ENCODE measurements around the gene L1CAM.

Gene L1CAM

DNA sequence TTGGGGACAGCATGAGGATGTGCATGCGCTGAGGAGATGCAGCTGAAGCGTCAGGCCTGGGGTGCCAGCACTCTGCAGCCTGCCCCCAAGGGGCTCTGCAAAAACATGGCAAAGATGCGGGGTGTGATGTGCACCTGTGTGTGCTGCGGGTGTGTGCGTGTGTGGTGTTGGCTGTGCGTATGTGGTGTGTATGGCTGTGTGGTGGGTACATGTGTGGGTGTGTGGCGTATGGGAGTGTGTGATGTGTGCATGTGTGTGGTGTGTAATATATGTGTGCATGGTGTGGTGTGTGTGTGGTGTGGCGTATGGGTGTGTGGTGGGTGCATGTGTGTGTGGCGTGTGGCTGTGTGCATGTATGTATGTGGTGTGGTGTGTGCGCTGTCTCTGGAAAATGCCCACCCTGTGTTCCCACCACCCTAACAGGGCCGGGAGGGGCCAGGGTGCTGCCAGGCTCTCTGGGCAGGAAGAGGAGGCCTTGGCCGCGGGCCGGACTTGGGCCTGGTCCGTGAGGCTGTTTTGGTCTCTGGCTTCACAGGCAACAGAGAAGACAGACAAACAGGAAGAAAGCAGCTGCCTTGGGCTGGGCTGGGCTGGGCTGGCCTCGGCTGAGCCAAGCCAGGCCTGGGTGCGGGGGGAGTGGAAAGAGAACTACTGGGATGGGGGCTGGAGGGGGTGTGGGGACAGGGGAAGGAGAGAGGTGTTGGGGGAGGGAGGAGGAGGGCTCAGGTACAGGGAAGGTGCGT lies 17.4 kb upstream of the L1CAM start:
- DNase-seq, result no peak

DNA sequence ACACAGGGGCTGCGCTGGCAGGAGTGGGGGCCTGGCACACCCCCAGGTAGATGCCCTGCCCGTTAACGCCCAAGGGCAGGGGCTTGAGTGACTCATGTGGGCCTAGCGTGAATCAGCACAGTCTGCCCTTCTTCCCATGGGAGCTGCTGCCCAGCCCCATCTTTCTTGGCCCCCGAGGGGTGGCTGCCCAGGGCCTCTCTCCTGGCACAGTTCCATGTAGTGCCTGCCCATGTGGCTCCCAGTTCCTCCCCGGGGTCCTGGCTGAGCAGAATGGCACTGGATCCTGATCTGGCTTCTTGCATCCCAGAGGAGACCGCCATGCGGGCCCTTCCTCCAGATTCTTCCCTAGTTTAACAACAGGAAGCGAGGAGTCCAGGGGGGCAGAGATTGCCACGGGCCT lies 16.4 kb upstream of the L1CAM start:
- DNase-seq, result no peak

DNA sequence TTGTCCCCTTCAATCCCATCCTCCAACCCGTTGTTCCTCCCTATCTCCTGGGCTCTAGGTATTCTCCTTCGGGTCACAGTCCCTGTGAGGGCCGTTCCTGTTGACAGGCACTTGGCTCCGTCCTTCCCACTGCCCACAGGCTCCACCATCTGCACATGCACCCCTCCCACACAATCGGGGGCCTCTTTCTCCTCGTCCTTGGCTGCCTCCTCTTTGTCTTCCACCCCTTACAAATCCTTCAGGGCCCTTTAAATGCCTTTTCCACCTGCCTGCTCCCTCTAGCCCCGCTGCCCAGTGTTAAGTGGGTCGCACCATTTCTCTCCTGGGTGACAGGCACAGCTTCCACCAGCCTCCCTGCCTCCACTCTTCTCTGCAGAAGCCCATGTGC lies 15.8 kb upstream of the L1CAM start:
- no peak for DNase-seq

DNA sequence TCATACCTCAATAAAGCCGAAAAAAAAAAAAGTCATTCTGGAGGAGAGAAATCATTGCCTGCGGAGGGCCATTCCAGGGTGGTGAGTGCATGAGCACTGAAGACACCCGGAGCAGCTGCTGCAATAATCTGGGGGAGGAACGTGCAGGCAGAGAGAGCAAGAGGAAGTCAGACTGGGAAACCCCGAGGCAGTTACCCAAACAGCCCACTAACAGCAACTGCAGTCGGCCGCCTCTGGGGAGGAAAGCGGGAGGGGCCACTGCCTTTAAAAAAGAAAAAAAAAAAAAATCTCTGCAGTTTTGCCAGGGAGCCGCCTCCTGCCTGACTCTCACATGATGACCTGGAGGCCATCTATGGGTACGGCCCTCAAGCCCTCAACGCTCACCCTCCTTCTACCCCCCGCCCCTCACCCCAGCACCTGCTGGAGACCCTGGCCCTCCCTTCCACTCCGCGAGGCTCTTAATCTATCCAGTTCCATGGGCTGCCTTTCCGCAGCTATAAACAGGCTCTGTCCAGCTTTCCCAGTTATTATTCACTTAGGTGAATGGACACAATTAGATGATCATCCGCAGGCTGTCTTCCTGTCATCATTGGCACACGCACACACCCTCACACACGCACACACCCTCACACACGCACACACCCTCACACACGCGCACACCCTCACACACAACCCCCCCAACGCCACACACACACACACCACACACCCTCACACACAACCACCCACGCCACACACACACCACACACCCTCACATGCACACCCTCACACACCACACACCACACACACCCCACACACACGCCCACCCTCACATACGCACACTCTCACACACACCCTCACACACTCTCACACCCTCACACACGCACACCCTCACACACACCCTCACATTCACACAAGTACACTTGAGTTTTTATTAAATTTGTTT lies 15.1 kb upstream of the L1CAM start:
- peak; percentile 91 to 92 for DNase-seq

DNA sequence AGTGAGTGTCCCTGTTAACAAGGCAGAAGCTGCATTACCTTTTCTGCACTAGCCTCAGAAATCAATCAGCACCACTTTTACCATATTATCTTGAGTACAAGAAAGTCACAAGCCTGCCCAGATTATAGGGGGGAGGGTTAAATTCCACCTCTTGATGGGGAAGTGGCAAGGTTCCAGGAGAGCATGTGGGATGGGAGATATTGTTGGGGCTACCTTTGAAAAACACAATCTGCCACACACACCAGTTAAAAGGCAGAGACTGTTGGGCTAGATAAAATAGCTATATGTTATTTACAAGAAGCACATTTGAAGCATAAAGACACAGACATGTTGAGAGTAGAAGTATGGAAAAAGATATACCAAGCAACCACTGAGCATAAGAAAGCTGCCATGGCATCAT lies 11.9 kb upstream of the L1CAM start:
- DNase-seq, result no peak

DNA sequence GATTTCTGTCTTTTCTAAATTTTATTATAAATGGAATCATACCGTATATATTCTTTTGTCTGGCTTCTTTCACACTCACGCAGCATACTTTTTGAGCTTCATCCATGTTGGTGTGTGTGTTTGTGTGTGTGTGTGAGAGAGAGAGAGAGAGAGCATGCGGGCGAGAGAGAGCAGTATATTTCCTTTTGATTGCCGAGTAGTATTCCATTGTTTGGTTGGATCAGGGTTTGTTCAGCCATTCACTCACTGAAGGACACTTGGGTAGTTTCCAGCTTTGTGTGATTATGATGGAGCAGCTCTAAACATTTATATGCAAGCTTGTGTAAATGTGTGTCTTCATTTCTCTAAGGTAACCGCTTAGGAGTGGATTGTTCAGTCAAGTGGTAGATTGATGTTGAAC lies 3.1 kb upstream of the L1CAM start:
- no peak for DNase-seq

DNA sequence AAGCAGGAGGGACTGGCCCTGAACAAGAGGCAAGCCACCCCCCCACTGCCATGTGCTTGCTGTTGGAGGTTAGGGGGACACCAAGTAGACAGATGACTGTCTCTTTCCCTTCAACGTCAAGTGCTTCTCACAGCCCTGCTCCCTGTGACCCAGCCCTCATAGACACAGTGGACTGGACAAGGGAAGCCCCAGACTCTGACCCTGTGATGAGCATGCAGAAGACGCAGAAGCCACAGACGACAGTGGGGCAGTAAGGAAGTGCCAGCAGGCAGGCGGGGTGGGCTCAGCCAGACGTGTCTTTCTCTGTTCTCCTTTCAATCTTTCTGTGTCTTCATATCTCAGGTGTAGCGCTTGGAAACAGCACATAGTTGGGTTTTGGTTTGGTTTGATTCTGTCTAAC lies 2.4 kb upstream of the L1CAM start:
- no peak for DNase-seq

DNA sequence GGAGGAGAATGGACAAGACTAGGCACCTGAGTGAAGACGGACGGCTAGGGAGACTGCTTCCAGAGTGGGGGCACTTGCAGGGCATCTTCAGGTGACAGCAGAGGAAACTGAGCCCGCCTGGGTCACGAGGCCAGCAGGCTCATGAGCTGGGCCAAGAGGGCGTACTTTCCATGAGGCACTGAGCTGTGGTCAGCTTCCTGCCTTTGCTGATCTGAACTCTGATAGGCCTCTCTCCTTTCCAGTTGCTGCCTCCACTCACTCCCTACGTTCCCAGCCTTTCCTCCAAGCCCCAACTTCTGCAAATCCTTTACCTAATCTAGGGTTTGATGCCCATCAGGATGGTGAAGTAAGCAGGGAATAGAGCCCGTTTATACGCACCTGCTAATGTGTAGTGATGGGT lies 1.4 kb upstream of the L1CAM start:
- DNase-seq, result no peak

DNA sequence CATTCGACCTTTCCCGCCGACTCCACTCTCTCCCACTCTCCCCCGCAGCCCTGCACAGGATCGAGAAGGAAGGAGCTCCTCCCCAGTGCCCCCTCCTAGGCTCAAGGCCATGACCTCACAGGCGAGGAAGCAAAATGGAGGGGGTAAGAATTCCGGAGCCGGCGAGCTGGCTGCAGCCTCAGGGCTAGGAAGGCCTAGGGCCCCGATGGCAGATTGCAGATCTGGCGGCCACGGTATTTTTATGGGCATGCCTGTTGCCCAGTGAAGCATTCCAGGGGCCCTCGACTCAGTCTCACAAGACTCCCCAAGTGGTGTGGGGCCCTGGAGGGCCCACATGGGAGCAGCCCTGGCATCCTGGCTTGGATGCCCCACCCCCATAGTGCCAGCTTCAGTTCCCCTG lies 942 bp upstream of the L1CAM start:
- DNase-seq, result no peak

DNA sequence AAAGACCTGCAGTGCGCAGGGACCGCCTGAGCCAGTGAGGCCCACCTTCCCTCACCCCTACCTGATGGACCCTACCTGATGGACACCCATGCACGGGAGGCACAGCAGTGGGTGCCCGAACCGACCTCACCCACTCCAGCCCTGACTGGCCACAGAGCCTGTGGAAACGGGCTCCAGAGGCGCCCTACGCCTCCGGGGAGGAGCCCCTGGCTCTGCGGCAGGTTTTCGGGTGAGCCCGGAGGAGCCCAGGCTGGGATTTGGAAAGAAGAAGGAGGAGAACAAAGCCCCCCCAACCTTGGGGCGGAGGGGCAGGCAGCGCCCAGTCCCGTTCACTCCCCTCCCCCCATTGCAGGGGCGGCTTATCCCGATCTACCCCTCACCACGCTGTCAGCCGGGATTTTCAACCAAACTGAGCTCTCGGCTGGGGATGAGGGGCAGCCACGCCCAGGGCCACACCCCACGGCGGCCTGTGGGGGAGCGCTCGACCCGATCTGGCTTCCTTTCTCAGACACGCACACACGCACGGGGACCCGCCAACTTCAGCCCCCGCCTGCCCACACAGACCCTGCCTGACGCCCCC lies 675 bp downstream of the L1CAM start:
- no peak for DNase-seq

DNA sequence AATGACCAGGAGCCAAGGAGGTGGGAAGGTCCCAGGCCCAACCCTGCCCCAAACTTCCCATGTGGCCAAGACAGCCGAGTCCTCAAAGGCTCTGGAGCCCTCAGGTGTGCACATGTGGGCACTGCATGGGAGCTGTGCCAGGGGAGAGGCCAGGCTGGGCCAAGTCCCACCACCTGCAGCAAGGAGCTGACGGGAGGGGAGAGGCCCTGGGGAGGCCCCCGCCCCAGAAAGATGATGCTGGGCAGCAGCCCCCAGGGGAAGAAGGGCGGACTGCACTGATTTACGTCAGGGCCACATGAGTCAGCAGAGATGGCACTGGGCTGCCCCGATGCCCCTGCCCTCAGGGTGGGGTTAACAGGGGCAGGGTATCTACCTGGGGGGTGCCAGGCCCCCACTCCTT lies 1.4 kb downstream of the L1CAM start:
- no peak for DNase-seq

DNA sequence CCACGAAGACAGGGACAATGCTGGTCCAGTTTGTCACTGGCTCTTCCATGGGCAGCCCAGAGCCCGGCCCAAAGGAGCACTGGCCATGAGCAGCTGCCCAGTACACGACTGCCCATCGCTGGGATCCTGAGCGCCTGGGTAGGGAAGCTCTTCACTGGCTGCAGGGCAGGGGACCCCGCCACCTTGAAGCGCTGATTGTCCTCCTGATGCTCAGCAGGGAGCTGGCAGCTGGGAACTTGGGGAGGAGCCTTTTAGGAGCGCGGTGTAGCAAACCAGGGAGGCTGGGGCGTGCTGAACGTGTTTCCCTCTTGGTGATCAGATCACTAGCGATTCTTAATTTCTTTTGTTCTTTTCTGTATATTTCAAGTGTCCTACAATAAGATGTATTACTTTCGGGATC lies 1.8 kb downstream of the L1CAM start:
- DNase-seq, result no peak

DNA sequence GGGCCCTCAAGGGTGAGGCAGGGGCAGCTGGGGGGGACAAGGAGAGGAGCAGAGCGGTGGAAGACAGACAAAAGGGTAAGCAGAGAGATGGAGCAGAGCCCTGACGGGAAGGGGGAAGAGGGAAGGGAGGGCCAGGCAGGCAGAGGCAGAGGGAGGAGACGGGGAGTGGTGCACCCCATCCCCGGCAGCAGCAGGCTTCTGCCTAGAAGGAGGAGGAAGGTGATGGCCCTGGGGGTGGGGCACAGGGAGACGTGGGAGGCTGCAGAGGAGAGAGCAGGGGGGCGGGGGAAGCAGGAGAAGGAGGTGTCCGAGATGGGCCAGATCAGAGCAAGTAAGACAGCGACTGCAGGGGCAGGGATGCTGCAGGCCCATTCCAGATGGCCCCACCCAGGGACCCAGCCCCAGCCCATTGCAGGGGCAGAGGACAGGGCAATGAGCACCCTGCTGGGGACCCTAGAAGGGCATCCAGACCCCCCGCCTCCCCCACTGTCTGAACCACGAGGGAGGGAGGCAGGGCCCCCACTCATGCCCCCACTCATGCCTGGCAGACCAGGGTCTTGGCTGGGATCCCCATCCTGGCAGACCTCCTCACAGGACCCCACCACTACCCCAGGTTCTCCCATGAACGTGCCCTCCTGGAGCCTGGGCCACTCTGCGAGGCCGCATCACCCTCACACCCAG lies 2.7 kb downstream of the L1CAM start:
- DNase-seq, result no peak

DNA sequence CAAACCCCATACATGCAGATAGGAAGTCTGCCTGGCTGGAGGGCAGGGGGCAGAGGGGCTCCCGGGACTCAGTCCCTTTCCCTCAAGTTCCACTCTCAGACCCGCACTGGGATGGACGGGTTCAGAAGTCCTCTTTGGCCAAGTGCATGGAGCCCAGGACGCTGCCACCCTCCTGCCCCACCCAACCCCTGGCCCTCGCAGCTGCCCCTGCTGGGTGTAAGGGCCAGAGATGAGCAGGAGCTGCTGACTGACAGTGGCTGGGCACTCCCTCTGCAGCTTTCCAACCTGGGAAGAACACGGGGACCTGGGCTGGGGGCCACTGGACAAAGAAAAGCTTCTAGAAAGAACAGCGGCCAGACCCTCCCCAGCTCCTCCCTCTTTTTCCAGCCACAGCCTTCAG lies 3.4 kb downstream of the L1CAM start:
- DNase-seq, result no peak

DNA sequence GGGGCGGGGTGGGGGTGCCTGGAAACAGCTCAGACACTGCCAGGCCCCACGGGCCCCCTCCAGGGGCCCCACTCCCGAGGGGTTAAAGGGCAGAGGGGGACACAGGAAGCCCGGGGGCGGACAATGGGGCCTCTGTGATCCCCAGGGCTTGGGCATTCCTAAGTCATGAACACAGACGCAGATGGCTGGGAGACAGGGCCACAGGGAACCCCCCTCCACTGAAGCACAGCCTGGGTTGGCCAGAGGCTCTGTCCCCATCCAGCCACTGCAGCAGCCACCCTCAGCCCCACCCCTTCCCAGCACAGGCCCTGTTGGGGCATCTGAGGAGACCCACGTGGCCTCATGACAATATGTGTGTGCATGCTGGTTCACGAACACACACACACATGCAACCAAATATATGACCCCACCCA lies 3.9 kb downstream of the L1CAM start:
- DNase-seq, result no peak

DNA sequence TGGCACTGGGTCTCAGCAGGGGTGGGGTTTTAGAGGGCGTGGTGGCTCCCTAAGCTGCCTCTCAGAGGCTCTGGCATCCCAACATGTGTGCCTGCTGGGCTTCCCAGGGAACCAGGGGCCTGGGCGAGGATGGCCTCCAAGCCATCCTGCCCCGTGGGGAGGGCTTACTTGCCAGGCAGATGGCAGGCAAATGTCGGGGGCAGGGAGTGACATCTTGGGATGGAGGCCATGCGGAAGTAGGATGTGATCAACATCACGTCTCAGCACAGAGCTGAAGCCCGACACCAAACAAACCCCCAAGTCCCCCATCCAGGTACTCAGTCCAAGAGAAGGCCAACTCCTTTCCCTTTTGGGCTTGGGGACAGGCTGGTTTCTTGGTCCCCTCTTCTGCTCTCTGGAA lies 4.7 kb downstream of the L1CAM start:
- DNase-seq, result no peak

DNA sequence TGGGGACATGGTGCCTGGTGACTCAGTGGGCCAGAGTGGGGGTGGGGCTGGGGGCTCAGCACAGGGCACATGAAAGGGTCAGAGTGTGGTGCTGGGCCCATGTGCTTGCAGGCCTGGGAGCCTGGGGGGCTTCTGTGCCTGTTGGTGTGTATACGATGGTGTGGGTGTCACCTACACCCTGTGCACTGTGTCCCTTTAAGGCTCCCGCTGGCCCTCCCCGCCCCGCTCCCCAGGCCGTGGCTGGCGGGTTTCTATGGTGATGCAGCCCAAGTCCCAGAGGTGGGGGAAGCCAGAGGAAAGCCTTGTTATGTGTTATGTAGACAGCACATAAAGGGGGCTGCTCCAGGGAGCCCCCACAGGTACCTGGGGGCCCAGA lies 5.5 kb downstream of the L1CAM start:
- no peak for DNase-seq

DNA sequence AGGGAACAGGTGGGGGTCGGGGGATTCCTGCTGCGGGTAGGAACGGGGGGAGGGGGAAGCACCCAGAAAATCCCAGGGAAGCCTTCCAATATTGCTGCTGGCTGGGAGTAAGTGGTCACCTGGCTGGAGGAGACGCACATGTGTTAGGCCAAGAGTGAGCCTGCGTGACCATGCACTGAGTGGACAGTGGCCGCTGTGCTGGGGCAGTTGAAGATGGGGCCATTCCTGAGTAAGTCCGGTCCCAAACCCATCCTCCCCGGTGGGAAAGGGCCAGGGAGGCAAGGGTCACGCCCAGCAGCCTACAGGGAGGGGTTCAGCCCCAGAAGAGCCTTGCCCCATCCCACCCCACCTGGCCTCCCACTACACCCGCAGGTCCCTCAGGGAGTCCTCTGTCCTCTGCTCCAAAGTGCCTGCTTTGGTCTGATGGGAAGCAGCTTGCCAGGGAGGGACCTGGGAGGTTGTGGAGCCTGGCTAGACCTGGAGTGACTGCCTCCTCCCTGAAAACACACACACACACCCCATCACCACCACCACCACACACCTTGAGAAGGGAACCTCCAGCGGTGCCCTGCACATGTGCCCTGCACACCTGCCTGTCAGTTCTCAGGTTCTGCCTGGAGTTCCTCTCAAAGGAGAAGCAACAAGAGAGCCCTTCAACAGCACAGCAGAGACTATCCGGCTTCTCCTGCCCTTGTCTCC lies 6.1 kb downstream of the L1CAM start:
- DNase-seq, result no peak

DNA sequence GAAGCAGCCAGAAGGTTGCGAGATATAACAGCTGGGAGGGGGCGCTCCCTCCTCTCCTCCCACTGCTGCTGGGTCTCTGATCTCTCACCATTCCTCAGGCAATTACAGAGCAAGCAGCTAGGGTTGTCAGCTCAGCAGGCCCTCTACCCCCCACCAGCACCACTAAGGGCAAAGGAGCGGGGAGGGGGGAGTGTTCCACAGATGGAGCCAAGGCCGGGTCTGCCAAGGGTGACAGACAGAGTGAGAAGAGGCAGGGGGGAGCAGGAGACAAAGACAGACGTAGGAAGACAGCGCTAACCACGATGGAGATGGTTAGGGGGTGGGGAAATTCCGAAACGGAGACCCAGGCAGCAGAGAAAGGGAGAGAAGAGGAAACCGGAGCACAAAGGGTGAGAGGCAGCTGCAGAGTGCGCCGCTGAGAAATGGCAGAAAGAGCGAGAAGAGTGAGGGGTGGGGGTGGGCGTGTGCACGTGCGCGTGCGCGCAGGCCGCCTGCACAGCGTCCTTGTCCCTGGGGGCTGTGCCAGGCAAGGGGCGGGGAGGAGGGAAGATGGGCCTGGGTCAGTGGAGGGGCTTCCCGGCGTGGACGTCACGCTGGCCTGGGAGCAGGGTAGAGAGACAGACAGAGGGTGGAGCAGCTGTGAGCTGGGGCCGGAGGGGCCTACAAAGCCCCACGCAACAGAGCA lies 6.9 kb downstream of the L1CAM start:
- DNase-seq, result peak; percentile 35

DNA sequence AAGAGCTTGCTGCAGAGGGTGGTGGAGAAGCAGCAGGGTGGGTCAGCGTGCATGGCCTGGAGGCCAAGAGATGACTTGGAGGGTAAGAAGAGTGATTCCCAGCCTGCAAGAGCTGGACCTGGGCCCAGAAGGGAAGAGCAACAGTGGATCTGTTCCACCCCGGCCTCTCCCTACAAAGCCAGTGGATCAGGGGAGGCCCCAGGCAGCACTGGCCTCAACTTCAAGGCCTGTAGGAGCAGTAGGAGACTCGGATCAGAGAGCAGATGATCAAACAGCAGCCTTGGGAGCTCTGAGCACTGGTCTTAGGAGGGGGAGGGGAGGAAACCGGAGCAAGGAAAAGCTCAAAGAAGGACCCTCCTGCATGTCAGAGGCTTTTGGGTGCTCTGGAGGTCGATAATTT lies 7.6 kb downstream of the L1CAM start:
- no peak for DNase-seq

DNA sequence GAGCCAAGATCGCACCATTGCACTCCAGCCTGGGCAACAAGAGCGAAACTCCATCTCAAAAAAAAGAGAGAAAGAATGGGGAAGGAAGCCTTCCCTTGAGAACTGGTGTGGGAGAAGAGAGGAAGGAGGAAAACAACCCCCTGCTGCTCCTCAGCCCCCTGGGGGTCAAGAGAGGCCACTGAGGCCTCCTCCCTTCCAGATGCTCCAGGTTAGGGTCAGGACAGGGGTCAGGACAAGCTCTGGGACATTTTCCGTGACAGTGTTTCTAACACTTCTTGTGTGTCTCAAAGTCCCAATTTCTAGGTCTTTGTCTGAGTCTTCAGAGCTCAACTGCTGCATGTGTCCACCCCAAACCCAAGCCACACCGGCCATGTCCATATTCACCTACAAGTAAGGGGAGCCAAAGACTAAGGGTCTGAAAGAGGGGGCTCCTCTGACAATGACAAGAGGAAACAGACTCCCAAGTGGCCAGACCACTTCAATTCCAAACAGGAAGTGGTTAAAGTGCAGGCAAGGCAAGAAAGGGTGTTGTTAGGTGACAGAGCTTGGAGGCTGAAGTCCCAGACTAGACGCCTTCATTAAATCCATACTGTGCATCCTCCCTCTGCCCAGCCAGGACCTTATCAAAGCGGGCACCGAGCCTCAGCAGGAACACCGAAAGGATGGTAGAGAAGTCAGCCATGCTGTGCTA lies 8.3 kb downstream of the L1CAM start:
- peak; percentile 16 to 41 for DNase-seq

DNA sequence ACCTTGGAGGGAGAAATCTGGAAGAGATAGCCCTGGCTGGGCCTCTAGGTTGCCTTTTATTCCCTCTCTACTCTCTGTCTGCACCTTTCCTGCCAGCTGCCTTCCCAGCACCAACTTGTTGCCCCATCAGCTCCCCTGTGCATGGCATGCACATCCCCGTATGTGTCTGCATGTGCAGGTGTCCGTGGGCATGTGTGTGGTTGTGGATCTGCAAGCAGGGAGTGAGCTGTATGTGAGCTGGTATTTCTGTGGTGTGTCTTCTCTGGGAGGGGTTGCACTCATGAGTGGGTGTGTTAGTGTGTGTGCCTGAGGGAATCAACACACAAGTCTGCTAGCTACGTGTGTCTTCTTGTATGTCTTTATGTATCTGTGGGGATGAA lies 9.9 kb downstream of the L1CAM start:
- no peak for DNase-seq

Data from Kasumi-1 (cell line).